Daoy (cell line): ENCODE results near the gene TSPO. TPM values are rescaled to one million over a fixed set of nuclear protein-coding genes. Genes with fewer than 3 reads are reported as not detected.
"Not testable (repeated sequence)": the region's sequence is repeated elsewhere in the genome, so short reads cannot be mapped to it uniquely, and the experiment has no call there.

ENCODE experiments used
- DNase-seq: peaks from one replicate; pipeline ENCODE4 v3.0.0-alpha.2; 2015; ENCODE audit warnings: low read depth
- total RNA-seq: library from RNA; depleted of rRNA; stranded (reverse); fragments of >200 nt; shearing (Covaris generic); gene quantifications from 2 replicates; pipeline ENCODE4 v1.2.3, GENCODE V29; 2014

TSPO gene
- total RNA-seq, 1 experiment from 2014 or later = 178 TPM

DNA sequence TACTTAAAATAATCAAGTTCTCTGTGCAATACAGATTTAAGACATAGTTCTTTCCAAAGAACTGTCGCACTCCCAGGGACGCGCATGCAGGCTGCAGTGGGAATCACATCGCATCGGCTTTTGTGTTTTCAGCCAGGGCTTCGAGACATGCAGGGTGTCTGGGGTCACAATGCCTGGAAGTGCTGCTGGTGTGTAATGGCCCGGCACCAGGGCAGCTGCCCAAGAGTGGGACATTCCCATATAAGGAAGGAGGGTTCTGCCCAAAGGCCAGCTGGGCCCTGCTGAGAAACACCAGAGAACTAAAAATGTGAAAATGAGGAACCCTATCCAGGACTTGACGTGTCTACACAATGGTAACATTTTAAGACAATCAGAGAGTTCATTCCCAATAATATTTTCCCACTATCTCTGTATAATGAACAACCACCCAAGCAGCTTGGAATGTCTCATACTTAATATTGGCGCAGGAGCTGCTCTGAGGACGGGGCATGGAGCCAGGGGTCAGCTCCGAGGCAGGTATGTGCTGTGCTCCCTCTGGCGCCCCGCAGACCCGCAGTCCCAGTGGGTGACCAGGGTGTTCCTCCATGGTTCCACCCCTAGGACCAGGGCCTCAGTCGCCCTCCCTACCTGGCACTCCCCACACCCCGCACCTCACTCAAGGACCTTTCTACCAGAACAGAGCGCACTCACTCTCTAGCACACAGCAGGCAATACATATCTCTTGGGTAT lies 19.4 kb upstream of the TSPO start:
- DNase-seq = no peak

DNA sequence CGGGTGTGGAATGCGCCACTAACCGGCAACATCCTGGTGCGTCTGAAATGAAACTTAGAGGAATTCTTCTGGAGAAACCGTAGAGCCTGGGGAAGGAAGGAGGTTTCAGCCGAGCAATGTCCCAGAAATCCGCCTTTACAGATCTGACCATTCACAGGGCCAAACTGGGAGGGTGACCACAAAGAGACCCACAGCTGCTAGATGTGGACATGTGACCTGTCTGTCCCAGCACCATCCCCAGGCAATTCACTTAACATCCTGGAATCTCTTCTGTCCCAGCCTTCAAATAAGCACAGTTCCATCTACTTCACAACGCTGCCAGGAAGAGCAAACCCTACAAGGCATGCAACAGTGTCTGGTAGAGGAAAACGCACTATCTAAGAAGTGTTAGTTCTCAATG lies 18.0 kb upstream of the TSPO start:
- no peak for DNase-seq

GRCh38 chr22:43134553-43134952 lies 16.8 kb upstream of the TSPO start:
- DNase-seq = no peak

DNA sequence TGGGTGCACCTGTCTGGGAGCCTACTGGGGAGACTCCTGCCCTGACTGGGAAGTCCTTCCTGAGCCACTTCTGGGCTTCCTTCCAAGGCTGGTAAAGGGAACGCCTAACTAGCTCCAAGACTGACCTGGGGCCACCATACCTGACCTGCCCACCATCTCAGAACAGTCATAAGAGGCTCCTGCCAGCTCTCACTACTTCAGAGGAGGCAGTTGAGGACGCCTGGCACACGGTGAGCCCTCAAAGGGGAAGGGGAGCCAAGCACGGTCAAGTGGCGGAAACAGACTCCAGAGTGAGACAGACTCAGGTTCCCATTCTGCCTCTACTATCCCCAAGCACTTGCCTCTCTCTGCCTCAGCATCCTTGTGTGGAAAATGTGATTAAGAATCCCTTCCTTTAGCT lies 15.8 kb upstream of the TSPO start:
- DNase-seq = no peak

GRCh38 chr22:43136255-43136654 lies 15.1 kb upstream of the TSPO start:
- DNase-seq = peak; percentile 50

DNA sequence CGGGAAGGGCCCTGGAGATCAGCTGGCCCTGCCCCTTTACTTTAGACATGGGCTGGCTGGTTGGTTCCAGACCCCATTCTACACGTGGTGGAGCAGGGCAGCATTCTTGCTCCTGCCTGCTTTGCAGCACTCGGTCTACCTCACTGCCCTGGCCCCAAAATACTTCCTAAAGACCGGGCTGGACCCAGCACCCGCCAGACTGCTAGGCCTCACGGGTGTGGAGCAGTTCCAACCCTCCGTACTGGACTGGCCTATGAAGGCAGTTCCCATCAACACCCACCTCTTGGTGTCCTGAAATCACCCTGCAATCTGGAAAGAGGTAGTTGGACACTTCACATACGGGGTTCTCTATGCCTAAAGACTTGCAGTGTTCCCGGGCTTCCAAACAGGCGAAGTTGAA lies 14.6 kb upstream of the TSPO start:
- DNase-seq = no peak

- peak; percentile 87 for DNase-seq
These were observed 8.3 kb upstream of the TSPO start, which contains the start of gene MCAT for GRCh38 chr22:43142880-43143562. TSS of gene MCAT (minus strand) at chr22:43143398. CDS start at chr22:43143348, 50 bp downstream.

- no peak for DNase-seq
These were observed 6.4 kb upstream of the TSPO start for GRCh38 chr22:43144949-43145348.

DNA sequence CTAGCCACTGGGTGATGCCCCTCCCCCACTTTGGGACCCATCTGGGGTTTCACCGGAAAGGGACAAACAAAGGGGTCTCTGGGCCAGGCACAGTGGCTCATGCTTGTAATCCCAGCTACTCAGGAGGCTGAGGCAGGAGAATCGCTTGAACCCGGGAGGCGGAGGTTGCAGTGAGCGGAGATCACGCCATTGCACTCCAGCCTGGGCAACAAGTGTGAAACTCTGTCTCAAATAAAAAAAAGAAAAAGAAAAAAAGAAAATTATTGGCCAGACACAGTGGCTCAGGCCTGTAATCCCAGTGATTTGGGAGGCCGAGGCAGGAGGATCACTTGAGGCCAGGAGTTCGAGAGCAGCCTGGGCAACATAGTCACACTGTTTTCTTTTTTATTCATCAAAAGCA lies 6.0 kb upstream of the TSPO start:
- DNase-seq = not testable (repeated sequence)

DNA sequence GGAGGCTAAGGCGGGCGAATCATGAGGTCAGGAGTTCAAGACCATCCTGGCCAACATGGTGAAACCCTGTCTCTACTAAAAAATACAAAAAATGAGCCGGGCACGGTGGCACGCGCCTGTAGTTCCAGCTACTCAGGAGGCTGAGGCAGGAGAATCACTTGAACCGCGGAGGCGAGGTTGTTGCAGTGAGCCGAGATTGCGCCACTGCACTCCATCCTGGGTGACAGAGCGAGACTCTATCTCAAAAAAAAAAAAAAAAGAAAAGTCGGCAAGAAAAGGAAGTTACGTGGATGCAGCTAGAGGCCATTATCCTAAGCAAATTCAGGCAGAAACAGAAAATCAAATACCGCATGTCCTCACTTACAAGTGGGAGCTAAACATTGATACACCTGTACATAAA lies 5.0 kb upstream of the TSPO start:
- DNase-seq = not testable (repeated sequence)

DNA sequence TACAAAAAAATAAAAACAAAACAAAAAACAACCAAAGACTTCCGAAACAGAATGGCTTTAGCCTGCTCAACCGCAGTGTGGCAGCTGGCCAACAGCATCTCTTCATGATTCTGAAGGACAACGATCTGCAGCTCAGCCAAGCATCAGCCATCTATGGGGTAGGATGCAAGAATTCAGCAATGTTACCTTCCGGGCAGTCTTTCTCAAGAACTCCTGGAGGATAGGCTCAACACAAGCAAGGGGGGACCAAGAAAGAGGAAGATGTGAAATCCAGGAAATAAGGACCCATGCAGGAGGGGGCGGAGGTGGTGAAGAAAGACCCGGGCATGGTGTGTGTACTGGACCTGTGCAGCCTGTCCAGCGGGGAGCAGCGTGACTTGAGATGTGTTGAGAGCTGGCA lies 3.5 kb upstream of the TSPO start:
- no peak for DNase-seq

DNA sequence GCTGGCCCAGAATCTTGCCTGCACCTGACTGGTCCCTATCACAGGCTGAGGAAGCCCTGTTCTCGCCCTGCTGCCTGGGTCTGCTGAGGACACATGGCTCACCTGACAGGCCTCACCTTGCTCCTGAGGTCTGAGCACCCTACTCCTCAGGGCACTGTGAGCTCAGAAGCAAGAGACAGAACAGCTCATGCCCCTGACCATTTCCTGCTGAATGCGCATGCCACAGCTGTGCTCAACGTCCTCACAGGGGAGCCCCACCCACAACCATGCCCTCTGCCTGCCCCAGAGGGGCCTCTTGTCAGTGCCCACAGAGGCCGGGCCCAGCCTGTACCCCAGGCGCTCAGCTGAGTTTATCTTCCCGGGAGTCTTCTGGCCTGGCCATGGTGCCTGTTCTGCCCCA lies 2.8 kb upstream of the TSPO start:
- no peak for DNase-seq

GRCh38 chr22:43150731-43151206 lies 590 bp upstream of the TSPO start:
- no peak for DNase-seq

DNA sequence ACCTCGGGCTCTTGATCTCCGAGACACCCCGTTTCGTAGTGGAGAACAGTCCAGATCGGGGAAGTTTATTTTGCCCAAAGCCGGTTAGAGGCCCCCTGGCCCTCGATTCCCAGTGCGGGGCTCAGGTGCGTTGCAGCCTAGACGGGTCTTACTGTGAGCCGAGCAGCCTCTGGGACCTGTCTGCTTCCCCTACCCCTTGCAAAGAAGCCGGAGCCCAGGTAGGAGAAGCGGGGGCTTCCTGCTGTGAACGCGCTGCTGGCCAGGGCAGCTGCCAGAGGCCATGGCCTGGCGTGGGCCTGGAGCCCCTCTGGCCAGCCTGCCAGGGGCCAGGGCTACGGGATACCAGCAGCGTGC lies 621 bp downstream of the TSPO start:
- DNase-seq = peak; percentile 24

GRCh38 chr22:43152357-43153071 lies 1.2 kb downstream of the TSPO start:
- peak; percentile 77 for DNase-seq

DNA sequence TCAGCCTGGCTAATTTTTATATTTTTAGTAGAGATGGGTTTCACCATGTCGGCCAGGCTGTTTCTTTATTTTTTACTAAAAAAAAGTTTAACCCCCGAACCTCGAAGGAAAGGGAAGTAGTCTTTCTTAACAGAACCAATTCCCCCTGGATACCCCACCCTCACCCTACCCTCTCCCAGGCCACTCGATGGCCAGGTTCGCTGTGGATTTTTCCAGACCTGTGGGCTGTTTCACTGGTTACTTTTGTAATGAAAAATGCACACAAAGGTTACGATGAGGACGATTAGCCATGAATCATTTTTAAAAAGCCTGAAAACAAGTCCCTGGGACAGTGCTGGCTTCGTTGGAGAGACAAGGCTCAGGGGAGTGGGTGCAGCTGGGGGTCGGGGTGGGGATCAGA lies 2.5 kb downstream of the TSPO start:
- DNase-seq = no peak

GRCh38 chr22:43154887-43155536 lies 3.7 kb downstream of the TSPO start:
- DNase-seq = no peak

DNA sequence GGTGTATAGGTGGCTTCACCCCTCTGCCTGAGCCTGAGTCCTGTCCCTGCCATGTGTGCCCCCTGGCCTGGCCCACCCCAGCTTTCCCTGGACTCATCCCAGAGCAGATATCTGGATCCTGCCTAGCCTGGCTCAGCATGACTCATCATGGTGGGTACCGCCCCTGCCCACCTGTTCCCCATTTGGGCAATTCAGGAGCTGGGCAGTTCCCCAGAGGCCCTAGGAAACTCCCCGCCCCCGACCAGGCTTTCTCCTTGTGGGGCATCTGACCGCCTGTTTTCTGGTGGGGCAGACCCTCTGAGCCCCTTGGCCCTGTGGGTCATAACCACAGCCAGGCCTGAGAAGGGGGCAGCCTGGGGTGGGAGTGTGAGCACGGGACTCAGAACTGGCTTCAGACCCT lies 4.4 kb downstream of the TSPO start:
- DNase-seq = peak; percentile 48

DNA sequence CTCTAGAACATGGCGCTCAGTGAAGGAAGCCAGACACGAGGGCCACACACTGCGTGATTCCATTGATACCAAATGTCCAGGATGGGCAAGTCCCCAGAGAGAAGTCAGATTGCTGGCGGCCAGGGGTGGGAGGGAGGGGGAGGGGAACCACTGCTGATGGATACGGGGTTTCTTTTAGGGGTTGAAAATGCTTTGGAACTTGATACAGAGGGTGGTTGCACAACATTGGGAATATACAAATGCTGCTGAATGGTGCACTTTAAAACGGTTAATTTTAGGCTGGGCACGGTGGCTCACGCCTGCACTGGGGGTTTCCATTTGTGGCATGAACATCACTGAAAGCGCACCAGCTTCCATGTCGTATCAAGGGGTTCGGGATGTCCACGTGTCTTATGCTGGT lies 5.1 kb downstream of the TSPO start:
- DNase-seq = no peak

DNA sequence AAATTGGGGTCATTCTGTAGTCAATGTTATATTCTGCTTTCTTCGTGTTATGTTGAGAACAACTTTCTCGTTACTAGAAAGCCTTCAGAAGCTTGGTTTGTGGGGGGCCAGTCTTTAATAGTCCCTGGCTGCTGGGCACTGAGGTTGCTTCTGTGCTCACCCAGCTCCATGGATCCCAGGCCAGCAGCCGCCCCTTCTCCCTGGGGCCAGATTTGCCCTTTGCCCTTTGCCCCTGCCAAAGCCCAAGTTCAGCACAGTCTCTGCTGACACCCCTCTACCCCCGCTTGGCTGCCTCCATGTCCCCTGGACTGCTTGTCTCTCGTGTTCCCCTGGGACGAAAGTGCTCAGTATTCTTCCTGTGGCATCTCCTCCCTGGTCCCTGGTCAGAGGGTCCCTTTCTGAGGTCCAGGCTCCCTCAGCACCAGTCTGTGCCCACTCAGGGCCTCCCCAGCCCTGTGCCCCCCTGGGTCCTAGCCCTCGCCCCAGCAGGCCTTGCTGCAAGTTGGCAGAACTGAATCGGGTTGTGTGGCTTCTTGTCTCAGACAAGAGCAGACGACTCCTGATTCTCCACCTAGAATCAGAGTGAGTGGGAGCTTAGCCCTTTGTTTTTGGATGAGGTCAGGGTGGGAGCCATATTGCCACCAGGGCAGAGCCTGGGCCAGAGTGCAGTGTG lies 6.7 kb downstream of the TSPO start:
- DNase-seq = no peak

- DNase-seq = no peak
These were observed 7.6 kb downstream of the TSPO start for GRCh38 chr22:43158778-43159483.
